ENCODE measurements around the gene PTPRJ.

PTPRJ gene

DNA sequence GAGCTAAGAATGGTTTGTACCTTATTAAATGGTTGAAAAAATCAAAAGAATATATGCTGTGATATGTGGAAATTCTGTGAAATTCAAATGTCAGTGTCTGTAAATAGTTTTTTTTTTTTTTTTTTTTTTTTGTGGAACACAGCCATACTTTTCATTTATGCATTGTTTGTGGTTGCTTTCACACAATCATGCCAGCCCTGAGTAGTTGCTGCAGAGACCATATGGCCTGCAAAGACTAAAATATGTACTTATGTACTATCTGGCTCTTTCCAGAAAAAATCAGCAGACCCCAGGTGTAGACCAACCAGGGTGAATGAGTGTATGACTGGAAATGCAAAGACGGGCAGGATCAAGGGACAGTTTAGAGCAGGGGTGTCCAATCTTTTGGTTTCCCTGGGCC is 98.3 kb downstream of the PTPRJ start:
- no peak for DNase-seq
- in situ Hi-C loops (cut with HindIII; ENCODE audit: low pct_ligation_motif_present, low pct_unique_long_range_greater_than_20kb, low sequenced_read_pairs) = no loop called here

DNA sequence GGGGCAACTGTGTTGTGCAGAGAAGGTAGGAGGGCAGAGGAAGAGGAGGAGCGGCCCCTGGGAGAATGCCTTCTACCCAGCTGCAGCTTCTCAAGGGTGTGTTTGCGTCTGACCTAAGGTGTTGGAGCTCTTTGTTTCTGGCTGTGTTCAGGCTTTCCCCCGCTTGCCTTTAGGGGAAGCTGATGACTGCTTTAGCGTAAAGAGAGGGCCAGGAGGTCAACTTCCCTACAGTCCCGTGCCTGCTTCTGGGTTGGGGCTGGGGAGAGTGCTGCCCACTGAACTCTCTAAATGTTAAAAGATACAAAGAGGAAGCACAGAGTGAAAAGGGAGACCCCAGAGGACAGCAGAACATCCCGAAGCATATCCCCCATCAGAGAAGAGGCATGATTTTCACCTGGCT is 99.2 kb downstream of the PTPRJ start:
- in situ Hi-C loops (cut with HindIII; ENCODE audit: low pct_ligation_motif_present, low pct_unique_long_range_greater_than_20kb, low sequenced_read_pairs) = no loop called here
- no peak for DNase-seq

DNA sequence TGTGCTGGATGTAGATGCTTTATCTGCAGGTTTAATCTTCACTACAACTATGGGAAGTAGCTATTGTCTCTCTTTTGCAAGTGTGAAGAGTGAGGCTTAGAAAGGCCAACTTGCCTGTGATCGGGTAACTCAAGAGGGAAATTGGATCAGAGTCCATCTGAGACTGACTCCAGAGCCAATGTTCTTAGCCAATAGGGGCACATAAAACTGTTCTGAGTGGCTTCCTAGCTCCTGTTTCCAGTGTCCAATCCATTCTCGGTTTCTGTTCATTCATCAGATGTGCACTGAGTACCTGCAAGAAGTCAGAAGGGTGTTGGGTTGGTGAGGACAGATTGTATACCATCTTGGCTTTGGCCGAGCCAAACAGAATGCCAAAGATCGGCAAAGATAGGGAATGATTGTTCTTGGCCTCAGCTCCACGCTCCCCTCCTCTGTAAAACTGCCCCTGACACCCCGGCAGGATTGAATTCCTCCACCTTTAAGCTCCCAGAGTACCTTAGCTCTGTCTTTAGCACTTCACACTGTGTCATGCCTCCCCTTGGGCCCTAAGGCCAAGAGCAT is 100.0 kb downstream of the PTPRJ start:
- no peak for DNase-seq
- in situ Hi-C loops (cut with HindIII; ENCODE audit: low pct_ligation_motif_present, low pct_unique_long_range_greater_than_20kb, low sequenced_read_pairs) = no loop called here

DNA sequence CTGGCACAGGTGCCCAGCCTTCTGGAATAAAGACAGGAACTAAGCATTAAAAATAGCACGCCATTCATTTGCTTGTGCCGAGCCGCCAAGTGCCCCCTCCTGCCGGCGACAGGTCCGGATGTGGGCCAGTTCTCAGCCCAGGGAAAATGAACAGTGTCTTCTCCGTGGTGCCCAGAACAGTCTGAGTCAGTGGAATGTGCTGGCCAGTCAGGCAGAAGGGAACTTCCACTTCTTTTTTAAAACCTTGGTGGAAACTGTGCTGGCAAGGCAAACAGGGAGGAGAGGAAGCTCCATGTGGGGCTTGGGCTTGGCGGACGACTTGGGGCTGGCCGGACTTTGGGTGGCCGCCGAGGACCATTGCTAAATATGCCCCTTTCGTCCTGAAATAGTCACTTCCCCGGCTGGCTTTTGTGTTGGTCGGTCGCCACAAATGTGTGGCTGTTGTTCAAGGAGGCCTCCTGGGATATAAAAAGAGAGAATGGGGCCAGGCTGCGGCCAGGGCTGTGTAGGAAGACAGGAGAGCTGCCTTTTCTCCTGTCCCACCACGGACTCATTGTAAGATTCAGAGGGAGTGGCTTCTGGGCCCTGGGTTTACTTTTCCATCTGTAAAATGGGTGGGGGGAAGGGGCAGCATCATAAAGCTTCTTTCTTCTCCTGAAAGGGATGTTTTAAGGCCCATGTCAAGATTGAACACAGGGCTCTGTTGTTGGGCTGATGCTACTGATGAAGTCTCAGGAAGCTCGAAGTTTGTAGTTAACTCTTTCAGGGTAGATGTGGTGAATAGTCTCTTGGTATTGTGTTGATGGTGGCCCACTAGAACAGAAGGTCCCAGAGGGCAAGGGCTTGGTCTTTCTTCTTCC is 101.0 kb downstream of the PTPRJ start:
- in situ Hi-C loops (cut with HindIII; ENCODE audit: low pct_ligation_motif_present, low pct_unique_long_range_greater_than_20kb, low sequenced_read_pairs) = no loop called here
- DNase-seq = peak; percentile 84

DNA sequence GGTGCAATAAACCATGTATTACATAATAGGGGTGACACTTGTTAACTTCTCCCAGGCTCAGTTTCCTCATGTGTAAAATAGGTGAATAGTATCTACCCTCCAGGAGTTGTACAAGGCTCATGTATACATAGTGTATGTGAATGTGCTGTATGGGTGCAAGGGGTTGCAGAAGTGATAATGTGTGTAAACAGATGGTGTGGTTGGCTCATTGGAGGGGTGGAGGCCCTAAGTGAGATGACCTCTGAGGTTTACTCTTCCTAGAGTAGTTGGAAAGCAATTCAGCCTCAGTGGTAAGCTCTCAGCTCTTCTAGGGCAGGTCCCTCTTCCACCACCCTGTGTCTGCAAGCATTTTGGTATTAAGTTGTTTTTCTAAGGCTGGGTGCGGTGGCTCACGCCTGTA is 102.4 kb downstream of the PTPRJ start:
- DNase-seq = no peak
- in situ Hi-C loops (cut with HindIII; ENCODE audit: low pct_ligation_motif_present, low pct_unique_long_range_greater_than_20kb, low sequenced_read_pairs) = no loop called here

DNA sequence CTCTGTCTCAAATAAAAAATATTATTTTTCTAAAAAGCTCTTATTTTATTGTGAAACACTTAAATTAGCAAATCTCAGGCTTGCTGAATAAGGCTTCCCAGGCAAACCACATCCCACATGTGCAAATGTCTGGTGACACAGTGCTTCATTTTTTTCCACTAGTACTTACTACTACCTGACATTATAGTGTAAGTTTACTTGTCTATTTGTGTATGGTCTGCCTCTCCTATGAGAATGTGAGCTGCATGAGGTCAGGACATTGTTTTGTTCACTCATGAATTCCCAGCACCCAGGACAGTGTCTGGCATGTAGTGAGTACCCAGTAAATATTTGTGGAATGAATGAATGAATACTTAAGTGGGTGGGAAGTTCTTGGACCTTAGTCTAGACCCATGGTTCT is 103.1 kb downstream of the PTPRJ start:
- in situ Hi-C loops (cut with HindIII; ENCODE audit: low pct_ligation_motif_present, low pct_unique_long_range_greater_than_20kb, low sequenced_read_pairs) = no loop called here
- DNase-seq = no peak

DNA sequence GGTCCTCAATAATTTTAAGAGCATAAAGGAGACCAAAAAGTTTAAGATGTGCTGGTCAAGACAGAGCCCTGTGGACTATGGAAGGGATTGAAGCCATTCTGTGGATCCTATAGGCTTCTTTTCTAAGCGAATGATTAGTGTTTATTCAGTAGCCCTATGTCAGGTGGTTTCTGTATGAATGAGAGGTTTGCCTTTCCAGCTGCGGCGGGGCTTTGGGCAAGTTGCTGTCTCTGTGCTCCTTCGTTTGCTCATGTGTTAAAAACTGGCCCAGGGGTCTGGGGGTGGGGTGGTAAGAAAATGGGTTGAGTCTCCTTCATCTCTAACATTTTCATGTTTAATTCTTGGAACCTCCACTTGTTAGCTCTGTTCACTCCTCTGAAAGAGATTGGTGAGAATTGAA is 105.3 kb downstream of the PTPRJ start:
- no peak for DNase-seq
- in situ Hi-C loops (cut with HindIII; ENCODE audit: low pct_ligation_motif_present, low pct_unique_long_range_greater_than_20kb, low sequenced_read_pairs) = no loop called here

DNA sequence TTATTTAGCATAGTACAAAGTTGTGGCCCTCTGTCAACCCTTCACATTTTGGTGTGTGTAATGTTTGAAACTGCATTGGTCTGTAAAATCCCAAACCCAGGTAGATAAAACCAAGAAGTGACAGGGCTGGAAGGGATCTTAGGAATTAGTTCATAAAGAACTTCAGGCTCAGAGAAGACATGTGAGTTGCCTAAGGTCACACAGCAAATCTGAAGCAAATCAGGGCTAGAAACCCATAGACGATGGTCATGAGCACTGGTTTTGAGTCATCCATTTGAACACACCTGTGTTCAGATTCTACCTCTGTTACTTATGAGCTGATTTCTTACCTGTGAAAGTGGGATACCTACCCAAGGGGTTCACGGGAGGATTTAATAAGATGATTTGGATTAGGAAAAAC is 107.1 kb downstream of the PTPRJ start:
- in situ Hi-C loops (cut with HindIII; ENCODE audit: low pct_ligation_motif_present, low pct_unique_long_range_greater_than_20kb, low sequenced_read_pairs) = no loop called here

DNA sequence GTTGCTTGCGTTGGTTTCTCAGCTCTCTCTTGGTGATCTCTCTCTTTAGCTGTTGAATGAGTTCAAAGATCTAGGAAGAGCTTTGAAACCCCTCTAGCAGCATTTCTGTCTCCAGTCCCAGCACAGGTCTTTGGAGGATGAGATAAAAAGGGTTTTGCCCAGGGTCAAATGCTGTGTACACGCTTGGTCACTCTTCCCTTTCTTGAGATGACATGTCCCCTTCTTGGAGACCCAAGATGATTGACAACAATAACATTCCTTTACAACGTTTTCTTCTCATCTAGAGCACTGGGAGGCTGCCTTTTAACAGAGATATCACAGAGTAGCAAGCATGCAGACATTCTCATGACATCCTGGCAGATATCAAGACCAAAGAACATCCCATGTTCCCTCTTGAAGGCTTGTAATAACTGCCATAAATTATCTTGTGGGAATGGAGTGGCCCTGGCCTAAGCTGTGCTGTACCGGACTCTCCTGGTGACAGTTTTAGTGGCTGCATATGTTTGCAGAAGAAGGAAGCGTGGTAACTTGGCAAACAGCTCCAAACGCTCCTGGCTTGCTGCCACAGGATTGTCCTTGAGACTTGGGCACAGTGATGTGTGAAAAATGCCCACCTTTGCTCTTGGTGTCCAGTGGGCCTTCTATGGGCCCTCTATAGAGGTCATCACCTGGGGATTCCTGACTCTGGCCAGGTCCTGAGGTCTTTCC is 107.8 kb downstream of the PTPRJ start:
- in situ Hi-C loops (cut with HindIII; ENCODE audit: low pct_ligation_motif_present, low pct_unique_long_range_greater_than_20kb, low sequenced_read_pairs) = no loop called here
- no peak for DNase-seq

More for the DNA sequence above, 107.1 kb downstream of the PTPRJ start:
- DNase-seq = no peak

DNA sequence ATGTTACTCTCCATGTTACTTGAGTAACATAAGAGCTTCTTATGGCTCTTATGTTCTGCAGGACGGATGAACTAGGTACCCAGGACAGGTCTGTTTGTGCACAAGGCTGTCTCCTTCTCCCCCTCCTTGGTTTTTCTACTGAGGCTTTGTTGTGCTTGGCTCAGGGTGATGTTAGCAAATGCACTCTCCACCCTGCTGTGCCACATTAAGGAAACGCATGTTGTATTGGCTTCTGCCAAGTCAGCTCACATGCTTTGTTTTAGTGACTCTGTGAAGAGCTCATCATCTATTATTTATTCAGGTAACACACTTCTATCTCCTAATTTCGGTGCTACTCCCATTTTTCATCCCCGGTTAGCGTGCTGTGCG is 108.3 kb downstream of the PTPRJ start:
- in situ Hi-C loops (cut with HindIII; ENCODE audit: low pct_ligation_motif_present, low pct_unique_long_range_greater_than_20kb, low sequenced_read_pairs) = no loop called here
- DNase-seq = no peak

DNA sequence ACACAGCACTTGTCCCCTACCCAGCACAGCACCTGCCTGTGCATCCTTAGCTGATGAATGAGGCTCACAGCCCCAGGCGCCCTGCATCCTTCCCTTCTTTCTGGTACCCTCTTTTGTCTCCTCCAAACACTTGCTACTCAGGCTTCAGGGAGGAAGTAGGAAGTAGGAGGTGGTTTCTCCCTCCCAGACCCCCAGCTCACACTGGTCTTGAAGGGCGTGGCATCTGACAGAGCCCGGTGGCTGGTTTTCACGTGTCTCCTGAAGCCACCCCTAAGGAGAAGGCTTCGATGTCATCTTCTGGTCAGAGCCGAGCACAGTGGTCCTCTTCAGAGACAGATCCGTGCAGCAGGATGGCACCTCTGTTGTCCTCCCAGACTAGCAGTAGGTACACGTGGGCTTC is 109.8 kb downstream of the PTPRJ start:
- no peak for DNase-seq
- in situ Hi-C loops (cut with HindIII; ENCODE audit: low pct_ligation_motif_present, low pct_unique_long_range_greater_than_20kb, low sequenced_read_pairs) = no loop called here

DNA sequence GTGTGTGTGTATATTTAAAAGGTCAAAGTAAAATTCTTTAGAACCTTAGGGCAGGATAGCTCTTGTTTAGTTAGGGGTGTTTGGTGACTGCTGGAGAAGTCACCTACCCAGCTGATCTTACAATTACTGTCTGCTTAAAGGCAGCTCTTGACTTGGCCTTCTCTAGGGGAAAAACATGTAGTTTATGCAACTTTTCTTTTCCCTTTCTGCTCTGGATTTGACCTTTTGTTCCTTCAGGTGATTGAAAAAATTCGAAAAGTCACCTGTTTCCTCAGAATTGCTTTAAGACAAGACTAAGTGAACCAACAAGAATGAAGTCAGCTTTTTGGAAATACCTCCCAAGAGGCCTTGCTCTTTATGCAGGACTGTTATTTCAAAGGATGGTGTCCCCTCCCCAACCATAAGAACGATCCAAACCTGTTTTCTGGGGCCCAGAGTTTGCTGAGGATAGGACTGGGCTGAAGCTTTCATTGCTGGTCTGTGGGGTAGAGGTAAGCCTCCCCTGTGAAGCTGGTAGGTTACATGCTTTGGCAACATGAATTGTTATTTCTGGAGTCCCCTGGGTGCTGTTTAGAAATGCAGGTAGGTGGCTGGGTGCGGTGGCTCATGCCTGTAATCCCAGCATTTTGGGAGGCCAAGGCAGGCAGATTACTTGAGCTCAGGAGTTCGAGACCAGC is 111.2 kb downstream of the PTPRJ start:
- DNase-seq = no peak
- in situ Hi-C loops (cut with HindIII; ENCODE audit: low pct_ligation_motif_present, low pct_unique_long_range_greater_than_20kb, low sequenced_read_pairs) = no loop called here

DNA sequence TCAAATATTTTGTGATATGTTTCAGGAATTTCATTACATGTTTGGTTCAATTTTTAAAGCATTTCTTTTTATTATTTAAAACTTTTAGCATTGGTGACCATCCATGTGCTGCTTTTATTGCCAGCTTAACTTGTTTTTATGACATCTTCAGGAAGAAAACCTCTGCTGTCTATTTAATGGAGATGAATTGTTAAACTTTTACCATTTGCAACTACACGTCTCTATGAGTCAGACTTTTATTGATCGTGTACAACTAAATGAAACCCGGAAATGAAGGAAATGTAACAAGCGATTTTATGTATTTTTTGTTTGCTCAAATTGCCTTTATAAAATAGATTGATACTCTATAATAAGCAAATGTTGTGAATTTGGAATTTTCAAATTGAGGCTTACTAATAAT is 113.0 kb downstream of the PTPRJ start:
- DNase-seq = no peak
- in situ Hi-C loops (cut with HindIII; ENCODE audit: low pct_ligation_motif_present, low pct_unique_long_range_greater_than_20kb, low sequenced_read_pairs) = no loop called here

DNA sequence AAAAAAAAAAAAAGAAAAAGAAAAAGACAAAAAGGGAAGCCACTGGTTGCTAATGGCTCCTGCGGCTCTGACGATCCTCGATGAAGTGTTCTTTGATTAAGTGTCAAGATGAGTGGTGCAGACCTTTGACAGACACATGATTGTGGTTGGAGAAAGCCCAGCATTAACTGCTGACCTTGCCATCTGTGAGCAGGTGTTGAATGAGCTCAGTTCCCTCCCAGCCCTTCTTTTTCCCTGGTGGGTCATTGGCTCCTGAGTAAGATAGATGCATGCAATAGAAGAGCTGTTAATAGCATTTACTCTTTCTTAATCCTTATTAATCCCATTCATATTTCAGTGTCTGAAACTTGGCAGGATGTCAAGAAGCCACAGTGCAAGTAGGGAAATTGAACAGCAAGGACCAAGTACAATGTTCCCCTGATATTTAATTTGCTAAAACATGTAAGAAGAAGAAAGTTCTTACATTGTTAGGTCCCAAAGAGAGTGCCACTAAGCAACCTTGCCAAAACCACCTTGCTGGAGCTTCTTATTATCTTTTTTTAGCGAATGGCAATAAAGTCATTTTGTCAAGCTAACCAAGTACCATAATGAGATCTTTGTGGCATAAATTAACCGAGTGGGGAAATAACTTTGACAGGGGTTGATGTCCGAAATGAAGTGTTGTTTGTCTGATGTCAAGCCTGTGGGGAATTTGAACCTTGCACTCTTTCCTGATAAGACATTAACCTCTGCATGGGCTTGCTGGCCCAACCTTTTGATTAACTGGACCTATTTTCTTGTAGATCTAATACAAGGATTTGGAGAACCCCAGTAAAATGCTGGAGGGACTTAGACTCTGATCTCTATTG is 113.7 kb downstream of the PTPRJ start:
- in situ Hi-C loops (cut with HindIII; ENCODE audit: low pct_ligation_motif_present, low pct_unique_long_range_greater_than_20kb, low sequenced_read_pairs) = no loop called here
- DNase-seq = no peak

DNA sequence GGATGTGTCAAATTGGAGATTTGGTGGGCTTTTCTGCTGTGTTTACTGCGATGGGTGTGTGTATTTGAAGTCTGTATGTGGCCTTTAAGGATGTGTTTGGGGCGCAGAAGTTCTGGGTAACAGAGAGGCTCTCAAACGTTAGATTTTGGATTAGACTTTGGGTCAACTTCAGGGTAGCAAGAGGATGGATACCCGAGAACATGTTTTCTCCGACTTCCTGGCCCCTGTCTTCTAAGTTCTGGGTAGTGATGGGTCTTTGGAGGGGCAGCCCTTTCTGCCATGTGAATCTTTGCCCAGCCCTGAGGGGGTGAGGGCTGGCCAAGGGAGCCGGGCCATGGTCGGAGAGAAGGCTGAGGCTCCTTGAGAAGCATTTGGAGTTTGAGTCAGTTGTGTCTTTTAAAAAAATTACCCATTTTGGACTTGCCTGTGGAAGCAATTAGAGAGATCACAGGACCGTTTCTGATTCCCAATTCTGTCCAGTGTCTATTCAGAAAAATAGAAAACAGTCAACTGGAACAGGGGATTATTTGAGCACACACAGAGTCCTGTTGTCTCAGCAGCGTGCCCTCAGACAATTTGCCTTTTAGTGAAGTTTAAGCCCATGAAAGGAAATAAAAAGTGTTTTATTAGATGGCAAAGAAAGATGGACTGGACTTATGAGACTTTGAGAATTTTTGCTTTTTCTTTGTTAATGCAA is 114.4 kb downstream of the PTPRJ start:
- DNase-seq = no peak
- in situ Hi-C loops (cut with HindIII; ENCODE audit: low pct_ligation_motif_present, low pct_unique_long_range_greater_than_20kb, low sequenced_read_pairs) = no loop called here

DNA sequence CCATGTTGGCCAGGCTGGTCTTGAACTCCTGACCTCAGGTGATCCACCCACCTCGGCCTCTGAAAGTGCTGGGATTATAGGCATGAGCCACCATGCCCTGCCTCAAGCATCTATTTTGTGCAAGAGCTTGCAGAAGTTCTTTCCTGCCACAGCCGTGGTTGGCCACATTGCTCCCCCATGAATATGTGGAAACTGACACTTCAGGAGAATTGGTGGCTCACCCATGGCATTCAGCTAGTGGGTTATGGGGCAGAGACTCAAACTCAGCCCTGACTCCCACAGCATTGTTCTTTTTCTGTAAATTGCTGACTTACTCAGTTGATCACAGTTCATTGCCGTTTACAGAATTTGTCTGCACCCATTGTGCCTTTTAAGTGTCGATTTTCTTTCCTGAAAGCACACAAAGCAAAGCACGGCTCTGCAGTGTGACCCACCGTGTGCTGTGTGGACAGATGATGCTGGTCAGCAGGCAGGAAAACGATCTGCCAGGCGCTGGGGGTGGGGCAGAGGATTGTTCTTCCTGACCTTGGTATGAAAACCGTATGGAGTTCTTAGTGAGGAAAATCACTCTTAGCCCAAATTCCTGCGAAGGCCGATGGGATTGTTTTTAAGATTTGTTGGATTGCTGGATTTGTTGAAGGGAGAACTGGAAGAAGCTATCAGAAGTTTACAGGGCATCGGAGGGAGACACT is 115.6 kb downstream of the PTPRJ start:
- DNase-seq = no peak
- in situ Hi-C loops (cut with HindIII; ENCODE audit: low pct_ligation_motif_present, low pct_unique_long_range_greater_than_20kb, low sequenced_read_pairs) = no loop called here

Measured in ACHN (cell line).